GM12878 (cell line): Measurements from ENCODE around the gene IMMP2L. TPM values are rescaled to one million over a fixed set of nuclear protein-coding genes. Genes with fewer than 3 reads are reported as not detected.

Experiments
- ATAC-seq: fragments of 200-7000 bp; cut with Tn5 transposase; 3 replicates; pipeline ENCODE4 v1.9.1; 2020; ENCODE audit warnings: mild to moderate bottlenecking, moderate library complexity
- BruUV-seq: library from RNA; stranded (reverse); fragments of 400-500 nt; replicated peaks from 2 replicates; lab custom pipeline; 2021; lab: Mats Ljungman, UMichigan
- CTCF ChIA-PET: fragments of 300-600 bp; sonication (Branson Sonifier 250); formaldehyde crosslinking; extraction: SDS; loops from one replicate; lab custom pipeline; 2021; ENCODE audit warnings: inconsistent platforms; lab: Yijun Ruan, JAX
- POLR2A ChIA-PET: fragments of 350-600 bp; formaldehyde crosslinking; extraction: SDS; loops from one replicate; lab custom pipeline; 2021; ENCODE audit warnings: inconsistent platforms; lab: Charles Lee
- RAD21 ChIA-PET: fragments of 300-600 bp; sonication (Branson Sonifier 250); formaldehyde crosslinking; loops from one replicate; lab custom pipeline; 2023; ENCODE audit warnings: antibody characterized with exemption; ENCODE audit not compliant: unreplicated experiment; lab: Charles Lee
- SMC1A ChIA-PET: fragments of 300-600 bp; sonication (Branson Sonifier 250); formaldehyde crosslinking; loops from one replicate; lab custom pipeline; 2023; ENCODE audit not compliant: unreplicated experiment, uncharacterized antibody; lab: Charles Lee
- DNase-seq: peaks from one replicate; pipeline ENCODE4 v3.0.0-alpha.2; 2011; ENCODE audit warnings: low read depth, low spot score
- FAIRE-seq: peaks from 3 replicates; lab custom pipeline; 2011; peaks lifted over from hg19 to GRCh38; lab: Jason Lieb, UNC
- H2AFZ ChIP-seq: 2 replicates; pipeline ENCODE4 v1.6.0; 2011; ENCODE audit warnings: low read depth, low read length, control low read depth; ENCODE audit not compliant: control insufficient read depth
- H3K27ac ChIP-seq: 2 replicates; pipeline ENCODE4 v1.5.1; 2011; ENCODE audit warnings: control low read depth; ENCODE audit not compliant: control insufficient read depth, insufficient read depth
- H3K27me3 ChIP-seq, 2 experiments: replicated peaks in 1 of 2; 2 replicates each; pipeline versions ENCODE4 v1.6.0 to v1.6.1; 2011; ENCODE audit warnings: low read length in 1 of 2; ENCODE audit not compliant: control insufficient read depth in 2 of 2, insufficient read depth in 2 of 2
- H3K36me3 ChIP-seq, 2 experiments: 2 replicates each; pipeline ENCODE4 v1.5.1; 2011; ENCODE audit warnings: low read length in 1 of 2; ENCODE audit not compliant: control insufficient read depth in 2 of 2, insufficient read depth in 2 of 2
- H3K4me1 ChIP-seq: 2 replicates; pipeline ENCODE4 v1.6.1; 2011; ENCODE audit warnings: mild to moderate bottlenecking, low read length, moderate library complexity, mixed read lengths; ENCODE audit not compliant: control insufficient read depth, insufficient read depth
- H3K4me2 ChIP-seq: 2 replicates; pipeline ENCODE4 v1.6.0; 2011; ENCODE audit warnings: control low read depth; ENCODE audit not compliant: control insufficient read depth, insufficient read depth
- H3K4me3 ChIP-seq: fragments of 200-600 bp; sonication (generic); 2 replicates; pipeline ENCODE4 v1.5.1; 2016
- H3K79me2 ChIP-seq: 2 replicates; pipeline ENCODE4 v1.6.0; 2011; ENCODE audit warnings: low read length; ENCODE audit not compliant: control insufficient read depth, insufficient read depth
- H3K9ac ChIP-seq: 2 replicates; pipeline ENCODE4 v1.8.0; 2011; ENCODE audit warnings: low read length, control low read depth, mixed read lengths; ENCODE audit not compliant: control insufficient read depth, insufficient read depth
- H3K9me3 ChIP-seq: replicated peaks from 3 replicates; pipeline ENCODE4 v1.5.1; 2011; ENCODE audit warnings: mild to moderate bottlenecking, low read length; ENCODE audit not compliant: control insufficient read depth, insufficient read depth
- H4K20me1 ChIP-seq: 2 replicates; pipeline ENCODE4 v1.6.0; 2011; ENCODE audit not compliant: control insufficient read depth, insufficient read depth
- CBFB ChIP-seq: IDR thresholded peaks from 2 replicates; pipeline ENCODE4 v1.6.1; 2016; ENCODE audit warnings: antibody characterized with exemption, low read depth
- CREB1 ChIP-seq: IDR thresholded peaks from 2 replicates; pipeline ENCODE4 v1.6.1; 2012; ENCODE audit warnings: low read depth, mild to moderate bottlenecking, inconsistent platforms
- FOS ChIP-seq: IDR thresholded peaks from 3 replicates; pipeline ENCODE4 v1.6.1; 2011; ENCODE audit warnings: borderline replicate concordance; ENCODE audit not compliant: insufficient read length; ENCODE audit errors: extremely low read depth
- IRF5 ChIP-seq: fragments of 450-650 bp; IDR thresholded peaks from 2 replicates; pipeline ENCODE4 v1.6.1; 2017; ENCODE audit warnings: borderline replicate concordance
- MYB ChIP-seq: fragments of 150-350 bp; IDR thresholded peaks from 2 replicates; pipeline ENCODE4 v1.6.1; 2014; ENCODE audit warnings: mild to moderate bottlenecking, low read depth, low read length, borderline replicate concordance
- MYC ChIP-seq: IDR thresholded peaks from 2 replicates; pipeline ENCODE4 v1.6.1; 2011; ENCODE audit warnings: mild to moderate bottlenecking, low read length, moderate library complexity, inconsistent platforms; ENCODE audit not compliant: insufficient read depth, insufficient replicate concordance, insufficient read length, severe bottlenecking
- SMARCA5 ChIP-seq: fragments of 450-650 bp; IDR thresholded peaks from 2 replicates; pipeline ENCODE4 v1.6.1; 2017; ENCODE audit warnings: mild to moderate bottlenecking
- STAT3 ChIP-seq: IDR thresholded peaks from 2 replicates; pipeline ENCODE4 v1.6.1; 2011; ENCODE audit warnings: low read depth, low read length, improper control_type of control experiment
- ZNF24 ChIP-seq: fragments of 450-650 bp; IDR thresholded peaks from 2 replicates; pipeline ENCODE4 v1.6.1; 2017; ENCODE audit warnings: antibody characterized with exemption, mild to moderate bottlenecking
- ZNF592 ChIP-seq: fragments of 450-650 bp; IDR thresholded peaks from 2 replicates; pipeline ENCODE4 v1.6.1; 2017; ENCODE audit warnings: mild to moderate bottlenecking, moderate library complexity
- in situ Hi-C: fragments of 300-500 bp; cut with MboI; formaldehyde crosslinking; loops from 9 replicates; pipeline ENCODE4 v1.14.3; 2018; ENCODE audit warnings: mixed read lengths
- intact Hi-C: fragments of 100-400 bp; cut with micrococcal nuclease; formaldehyde crosslinking; loops from one replicate; pipeline ENCODE4 v1.14.2; 2022; ENCODE audit not compliant: unreplicated experiment
- polyA plus RNA-seq, 11 experiments: library from polyadenylated mRNA; depleted of rRNA in 4 of 11; unstranded in 6 of 11; stranded (reverse) in 5 of 11; fragments of >200 nt; fragmentation: Nextera tagmentation in 4 of 11; fragmentation: Illumina TruSeq in 1 of 11; extraction: Ambion mirVana in 4 of 11; extraction: Trizol in 1 of 11; gene quantifications; 1 replicate in 1 of 11; 2 replicates in 10 of 11; pipeline versions ENCODE4 v1.2.1 to v1.2.3, GENCODE V29; 2011 to 2016; ENCODE audit warnings: inconsistent platforms in 2 of 11, missing spikeins in 2 of 11, low read depth in 1 of 11
- total RNA-seq, 4 experiments: library from RNA; depleted of rRNA in 3 of 4; stranded (reverse); fragments of >200 nt in 3 of 4; fragmentation: Illumina TruSeq in 1 of 4; extraction: Trizol in 1 of 4; gene quantifications; 2 replicates each; pipeline versions ENCODE4 v1.2.1 to v1.2.3, GENCODE V29; 2013 to 2021
- TF ChIP-seq, protein P1 (sequence below): fragments of 450-650 bp; IDR thresholded peaks from 2 replicates; pipeline ENCODE4 v1.6.1; 2016; ENCODE audit warnings: mild to moderate bottlenecking, moderate library complexity, borderline replicate concordance
- TF ChIP-seq, protein P2 (sequence below): fragments of 150-350 bp; IDR thresholded peaks from 2 replicates; pipeline ENCODE4 v1.6.1; 2016; ENCODE audit warnings: low read depth, low read length

IMMP2L gene
- total and polyA plus RNA-seq, 10 of the 15 experiments (the other 5 are each of a cell fraction or from before 2014, with no cell fraction given): 12.6 to 46.3 (median 19.6) TPM

DNA sequence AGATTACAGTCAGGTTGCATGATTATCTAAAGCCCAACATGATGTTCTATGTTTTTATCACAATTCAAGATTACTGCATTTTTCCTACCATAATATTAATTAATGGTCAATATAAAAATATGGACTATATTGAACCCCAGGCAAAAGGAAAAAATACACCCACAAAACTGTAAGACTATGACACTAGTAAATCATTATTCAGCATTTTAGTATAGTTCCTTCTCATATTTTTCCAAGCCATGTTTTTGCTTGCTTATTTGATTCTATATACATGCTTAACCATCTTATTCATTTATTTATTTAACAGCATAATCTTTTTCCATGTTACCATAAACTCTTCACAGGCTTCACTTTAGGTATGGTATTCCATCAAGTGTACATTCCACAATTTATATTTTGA is 101.6 kb downstream of the IMMP2L start:
- no peak for FAIRE-seq
- Histone ChIP-seq H3K4me2 (no peak overlapping the region), H3K4me3 (no peak overlapping the region), H3K4me1 (no peaks in the 10 kb centered on the region), H3K36me3 (no peaks in the 10 kb centered on the region), H3K9me3 (no peaks in the 10 kb centered on the region; the same call in 2 of the 3 replicates), H2AFZ (no peak overlapping the region), H3K9ac (no peak overlapping the region), H3K27ac (no peak overlapping the region), H3K79me2 (no peaks in the 10 kb centered on the region), H4K20me1 (no peaks in the 10 kb centered on the region), H3K27me3 (no peaks in the 10 kb centered on the region)
- intact Hi-C loops (no loop called here), in situ Hi-C loops (no loop called here)
- CTCF ChIA-PET: no interaction called here
- BruUV-seq: no TSS peak
- SMC1A ChIA-PET: interaction anchor here (0.6 kb wide), 1 partner anchor 1665 kb away, joined by 3 read pairs; no protein-coding TSS in a partner anchor
- no peak for ATAC-seq
- no peak for DNase-seq
- RAD21 ChIA-PET: interaction anchor here (1.1 kb wide), 1 partner anchor 100 kb away, joined by 4 read pairs; no protein-coding TSS in a partner anchor
- POLR2A ChIA-PET: no interaction called here
- TF ChIP-seq ZNF592 (no peak), ZNF24 (no peak), SMARCA5 (no peak), CBFB (no peak), STAT3 (no peak), MYC (no peak), CREB1 (no peak), IRF5 (no peak), FOS (no peak), MYB (no peak)
- TF ChIP-seq, protein P1, sequence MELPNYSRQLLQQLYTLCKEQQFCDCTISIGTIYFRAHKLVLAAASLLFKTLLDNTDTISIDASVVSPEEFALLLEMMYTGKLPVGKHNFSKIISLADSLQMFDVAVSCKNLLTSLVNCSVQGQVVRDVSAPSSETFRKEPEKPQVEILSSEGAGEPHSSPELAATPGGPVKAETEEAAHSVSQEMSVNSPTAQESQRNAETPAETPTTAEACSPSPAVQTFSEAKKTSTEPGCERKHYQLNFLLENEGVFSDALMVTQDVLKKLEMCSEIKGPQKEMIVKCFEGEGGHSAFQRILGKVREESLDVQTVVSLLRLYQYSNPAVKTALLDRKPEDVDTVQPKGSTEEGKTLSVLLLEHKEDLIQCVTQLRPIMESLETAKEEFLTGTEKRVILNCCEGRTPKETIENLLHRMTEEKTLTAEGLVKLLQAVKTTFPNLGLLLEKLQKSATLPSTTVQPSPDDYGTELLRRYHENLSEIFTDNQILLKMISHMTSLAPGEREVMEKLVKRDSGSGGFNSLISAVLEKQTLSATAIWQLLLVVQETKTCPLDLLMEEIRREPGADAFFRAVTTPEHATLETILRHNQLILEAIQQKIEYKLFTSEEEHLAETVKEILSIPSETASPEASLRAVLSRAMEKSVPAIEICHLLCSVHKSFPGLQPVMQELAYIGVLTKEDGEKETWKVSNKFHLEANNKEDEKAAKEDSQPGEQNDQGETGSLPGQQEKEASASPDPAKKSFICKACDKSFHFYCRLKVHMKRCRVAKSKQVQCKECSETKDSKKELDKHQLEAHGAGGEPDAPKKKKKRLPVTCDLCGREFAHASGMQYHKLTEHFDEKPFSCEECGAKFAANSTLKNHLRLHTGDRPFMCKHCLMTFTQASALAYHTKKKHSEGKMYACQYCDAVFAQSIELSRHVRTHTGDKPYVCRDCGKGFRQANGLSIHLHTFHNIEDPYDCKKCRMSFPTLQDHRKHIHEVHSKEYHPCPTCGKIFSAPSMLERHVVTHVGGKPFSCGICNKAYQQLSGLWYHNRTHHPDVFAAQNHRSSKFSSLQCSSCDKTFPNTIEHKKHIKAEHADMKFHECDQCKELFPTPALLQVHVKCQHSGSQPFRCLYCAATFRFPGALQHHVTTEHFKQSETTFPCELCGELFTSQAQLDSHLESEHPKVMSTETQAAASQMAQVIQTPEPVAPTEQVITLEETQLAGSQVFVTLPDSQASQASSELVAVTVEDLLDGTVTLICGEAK: no peak
- TF ChIP-seq, protein P2, sequence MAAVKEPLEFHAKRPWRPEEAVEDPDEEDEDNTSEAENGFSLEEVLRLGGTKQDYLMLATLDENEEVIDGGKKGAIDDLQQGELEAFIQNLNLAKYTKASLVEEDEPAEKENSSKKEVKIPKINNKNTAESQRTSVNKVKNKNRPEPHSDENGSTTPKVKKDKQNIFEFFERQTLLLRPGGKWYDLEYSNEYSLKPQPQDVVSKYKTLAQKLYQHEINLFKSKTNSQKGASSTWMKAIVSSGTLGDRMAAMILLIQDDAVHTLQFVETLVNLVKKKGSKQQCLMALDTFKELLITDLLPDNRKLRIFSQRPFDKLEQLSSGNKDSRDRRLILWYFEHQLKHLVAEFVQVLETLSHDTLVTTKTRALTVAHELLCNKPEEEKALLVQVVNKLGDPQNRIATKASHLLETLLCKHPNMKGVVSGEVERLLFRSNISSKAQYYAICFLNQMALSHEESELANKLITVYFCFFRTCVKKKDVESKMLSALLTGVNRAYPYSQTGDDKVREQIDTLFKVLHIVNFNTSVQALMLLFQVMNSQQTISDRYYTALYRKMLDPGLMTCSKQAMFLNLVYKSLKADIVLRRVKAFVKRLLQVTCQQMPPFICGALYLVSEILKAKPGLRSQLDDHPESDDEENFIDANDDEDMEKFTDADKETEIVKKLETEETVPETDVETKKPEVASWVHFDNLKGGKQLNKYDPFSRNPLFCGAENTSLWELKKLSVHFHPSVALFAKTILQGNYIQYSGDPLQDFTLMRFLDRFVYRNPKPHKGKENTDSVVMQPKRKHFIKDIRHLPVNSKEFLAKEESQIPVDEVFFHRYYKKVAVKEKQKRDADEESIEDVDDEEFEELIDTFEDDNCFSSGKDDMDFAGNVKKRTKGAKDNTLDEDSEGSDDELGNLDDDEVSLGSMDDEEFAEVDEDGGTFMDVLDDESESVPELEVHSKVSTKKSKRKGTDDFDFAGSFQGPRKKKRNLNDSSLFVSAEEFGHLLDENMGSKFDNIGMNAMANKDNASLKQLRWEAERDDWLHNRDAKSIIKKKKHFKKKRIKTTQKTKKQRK: no peak
